ENCODE results near the gene NR1H3.

GRCh38 chr11:47282462-47282861, 24.7 kb downstream of the NR1H3 start:
- TF ChIP-seq POLR2AphosphoS5 (IDR thresholded peaks at IDR 0.05): no peak
- TF ChIP-seq, protein P1, sequence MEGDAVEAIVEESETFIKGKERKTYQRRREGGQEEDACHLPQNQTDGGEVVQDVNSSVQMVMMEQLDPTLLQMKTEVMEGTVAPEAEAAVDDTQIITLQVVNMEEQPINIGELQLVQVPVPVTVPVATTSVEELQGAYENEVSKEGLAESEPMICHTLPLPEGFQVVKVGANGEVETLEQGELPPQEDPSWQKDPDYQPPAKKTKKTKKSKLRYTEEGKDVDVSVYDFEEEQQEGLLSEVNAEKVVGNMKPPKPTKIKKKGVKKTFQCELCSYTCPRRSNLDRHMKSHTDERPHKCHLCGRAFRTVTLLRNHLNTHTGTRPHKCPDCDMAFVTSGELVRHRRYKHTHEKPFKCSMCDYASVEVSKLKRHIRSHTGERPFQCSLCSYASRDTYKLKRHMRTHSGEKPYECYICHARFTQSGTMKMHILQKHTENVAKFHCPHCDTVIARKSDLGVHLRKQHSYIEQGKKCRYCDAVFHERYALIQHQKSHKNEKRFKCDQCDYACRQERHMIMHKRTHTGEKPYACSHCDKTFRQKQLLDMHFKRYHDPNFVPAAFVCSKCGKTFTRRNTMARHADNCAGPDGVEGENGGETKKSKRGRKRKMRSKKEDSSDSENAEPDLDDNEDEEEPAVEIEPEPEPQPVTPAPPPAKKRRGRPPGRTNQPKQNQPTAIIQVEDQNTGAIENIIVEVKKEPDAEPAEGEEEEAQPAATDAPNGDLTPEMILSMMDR (IDR thresholded peaks at IDR 0.05): no peak
